GM18508 (cell line): Measurements from ENCODE around the gene MROH8.
"Not testable (repeated sequence)": the region's sequence is repeated elsewhere in the genome, so short reads cannot be mapped to it uniquely, and the experiment has no call there.

ENCODE experiments used
- ATAC-seq: cut with Tn5 transposase; IDR thresholded peaks from one replicate; pipeline ENCODE4 v1.9.1; 2021; ENCODE audit warnings: moderate number of reproducible peaks; ENCODE audit not compliant: insufficient read depth, unreplicated experiment

The MROH8 gene

DNA sequence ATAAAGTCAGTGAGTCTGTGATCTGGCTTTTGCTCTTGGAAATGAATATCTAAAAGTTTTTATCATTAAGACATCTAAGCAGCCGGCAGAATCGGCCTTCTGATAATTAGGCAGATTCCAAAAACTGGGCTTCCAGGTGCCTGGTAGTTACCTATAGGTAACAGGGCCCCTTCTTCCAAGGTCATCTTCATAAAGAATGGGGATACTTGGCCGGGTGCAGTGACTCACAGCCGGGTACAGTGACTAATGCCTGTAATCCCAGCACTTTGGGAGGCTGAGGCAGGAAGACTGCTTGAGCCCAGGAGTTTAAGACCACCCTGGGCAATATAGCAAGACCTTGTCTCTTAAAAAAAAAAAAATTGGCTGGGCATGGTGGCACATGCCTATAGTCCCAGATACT, 70.7 kb downstream of the MROH8 start:
- no peak for ATAC-seq

DNA sequence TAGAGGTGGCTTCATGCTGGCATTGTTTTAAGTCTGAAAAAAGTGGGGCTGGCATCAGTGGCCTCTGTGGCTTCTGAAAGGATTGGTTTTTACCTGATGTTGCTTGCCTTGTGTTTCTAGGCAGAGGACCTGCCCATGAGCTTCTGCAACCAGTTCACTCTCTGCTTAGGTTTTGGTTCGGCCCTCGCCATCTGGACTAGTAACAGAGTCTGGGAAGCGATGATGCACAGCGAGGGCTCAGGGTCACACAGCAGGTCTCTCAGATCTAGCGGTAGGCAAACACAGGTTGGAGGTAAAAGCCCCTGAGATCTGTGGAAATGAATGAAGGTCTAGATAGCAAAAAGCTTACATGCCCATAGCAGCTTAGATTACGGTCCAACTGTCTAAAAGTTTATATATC, 76.8 kb downstream of the MROH8 start:
- no peak for ATAC-seq

DNA sequence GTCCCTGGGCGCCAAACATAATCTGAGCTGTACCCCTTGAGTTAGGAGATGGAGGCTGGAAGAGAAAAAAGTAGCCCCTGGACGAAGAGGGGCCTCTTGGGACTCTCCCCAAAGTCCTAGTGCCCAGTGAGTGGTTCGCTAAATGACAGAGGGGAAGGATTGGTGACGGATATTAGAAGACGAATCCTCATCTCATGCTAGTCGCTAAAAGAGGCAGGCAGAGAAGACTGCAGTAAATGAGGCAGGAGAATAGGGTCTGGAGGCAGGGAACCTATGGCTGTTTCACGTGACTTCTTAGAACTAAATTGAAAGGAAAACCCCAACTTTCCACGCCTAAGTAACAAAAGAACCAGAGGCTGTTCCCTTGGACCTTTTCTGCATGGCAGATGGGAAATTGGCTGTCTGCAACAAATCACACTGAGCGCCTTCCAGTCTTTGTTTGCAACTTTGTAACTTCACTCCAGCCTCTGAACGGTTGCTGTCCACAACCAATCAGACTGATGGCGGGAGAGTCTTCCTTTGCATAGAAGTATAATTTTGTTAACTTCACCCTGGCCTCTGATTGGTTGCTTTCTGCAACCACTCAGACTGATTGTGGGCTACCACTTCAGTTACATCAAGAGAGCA, 82.8 kb downstream of the MROH8 start:
- ATAC-seq: no peak

DNA sequence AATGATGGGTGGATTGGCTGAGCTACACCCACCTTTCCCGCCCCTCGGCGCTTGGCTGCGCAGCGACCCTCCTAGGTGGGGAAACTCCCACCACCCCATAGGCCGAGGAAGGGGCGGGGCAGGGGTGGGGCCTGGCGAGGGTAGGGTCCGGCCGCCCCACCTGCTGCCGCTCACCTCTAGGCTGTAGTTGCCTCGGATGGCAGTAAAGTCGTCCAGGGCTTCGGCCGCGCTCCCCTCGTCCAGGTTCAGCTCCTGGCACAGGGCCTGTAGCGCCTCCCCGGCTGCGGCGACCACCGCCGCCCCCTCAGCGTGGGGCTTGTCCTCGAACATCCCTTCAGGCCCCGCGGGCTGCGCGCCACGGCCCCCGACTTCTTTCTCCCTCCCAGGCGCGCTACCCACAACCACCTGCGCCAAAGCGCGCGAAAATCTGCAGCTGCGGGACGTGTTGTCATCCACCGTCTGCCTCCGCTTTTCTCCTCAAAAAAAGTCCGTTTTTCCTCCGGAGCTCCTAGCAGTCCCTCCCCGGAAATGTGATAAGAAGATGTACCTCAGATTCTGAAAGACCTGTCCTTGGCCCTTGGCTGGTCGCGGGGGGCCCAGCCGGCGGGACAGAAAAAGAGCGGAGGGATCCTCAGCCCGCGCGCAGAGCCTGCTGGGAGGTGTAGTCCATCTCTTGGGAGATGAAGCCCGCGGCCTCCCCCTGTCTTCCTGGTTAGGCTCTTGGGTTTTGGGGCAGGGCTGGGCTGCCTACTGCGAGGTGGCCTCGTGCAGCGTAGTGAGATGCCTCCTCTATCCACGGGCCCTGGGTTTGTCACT, 83.5 kb downstream of the MROH8 start, which contains the start of gene RBL1:
TSS of gene RBL1 (minus strand) at position 399 of the 816 bp plus-strand sequence. CDS start at position 330, 69 bp downstream.
- no peak for ATAC-seq

DNA sequence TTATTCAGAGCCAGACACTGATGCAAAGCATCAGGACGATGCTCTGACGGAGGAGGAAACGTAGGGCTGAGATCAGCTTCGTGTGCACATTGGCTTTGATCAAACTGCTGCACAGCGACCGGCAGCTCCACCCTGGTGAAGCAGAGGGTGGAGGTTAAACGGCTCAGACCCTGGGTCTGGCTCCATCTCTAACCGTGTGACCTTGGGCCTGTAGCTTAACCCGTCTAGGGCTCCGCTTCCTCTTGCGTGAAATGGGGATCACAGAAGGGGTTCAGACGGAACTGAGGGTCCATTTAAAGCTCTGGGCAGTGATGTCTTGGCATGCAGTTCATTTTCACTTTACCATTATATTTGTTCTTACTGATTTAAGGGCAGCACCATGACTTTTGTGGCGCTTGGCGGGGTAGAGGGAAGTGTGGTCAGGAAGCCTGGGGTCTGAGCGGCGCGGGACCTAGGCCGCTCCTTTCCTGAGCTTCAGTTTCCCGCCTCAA, 84.2 kb downstream of the MROH8 start:
- no peak for ATAC-seq

DNA sequence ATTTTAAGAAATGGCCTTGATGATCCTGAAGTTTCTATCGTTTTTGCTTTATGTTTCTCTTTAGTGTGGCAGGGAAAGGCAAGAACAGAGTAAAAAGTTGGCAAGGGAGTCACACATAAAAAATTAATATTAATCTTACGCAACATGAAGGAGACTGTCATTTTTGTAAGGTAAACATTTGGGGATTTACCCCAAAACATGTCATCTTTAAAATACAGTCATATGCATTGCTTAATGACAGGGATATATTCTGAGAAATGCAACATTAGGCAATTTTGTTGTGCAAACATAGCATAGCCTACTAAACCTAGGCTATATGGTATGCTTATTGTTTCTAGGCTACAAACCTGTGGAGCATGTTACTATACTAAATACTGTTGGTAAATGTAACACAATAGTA, 88.9 kb downstream of the MROH8 start:
- no peak for ATAC-seq

DNA sequence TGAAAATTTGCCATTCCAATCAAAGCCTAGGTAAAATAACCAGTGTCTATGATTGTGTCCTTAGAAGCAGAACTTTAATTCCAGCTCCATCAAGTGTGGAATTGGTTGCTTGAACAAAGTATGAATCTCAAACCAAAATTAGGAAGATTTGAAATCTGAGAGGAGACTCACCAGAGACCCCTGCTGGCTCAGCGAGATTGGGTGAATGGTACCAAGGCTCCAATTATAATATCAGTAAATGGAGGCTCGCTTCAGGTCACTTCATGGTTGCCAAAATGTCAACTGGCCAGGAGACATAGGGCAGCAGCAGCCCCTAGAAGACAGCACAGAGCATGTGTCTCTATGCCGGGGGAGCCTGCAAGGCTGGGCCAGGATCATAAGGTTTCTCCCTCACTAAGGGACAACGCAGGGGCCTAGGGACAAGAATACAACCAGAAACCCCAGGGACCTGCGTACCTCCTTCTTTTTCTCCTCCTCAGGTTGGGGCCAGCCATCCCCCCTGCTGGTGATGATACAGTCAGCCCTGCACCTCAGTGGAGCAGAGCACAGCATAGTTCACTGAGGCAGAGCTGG, 97.5 kb downstream of the MROH8 start:
- no peak for ATAC-seq

DNA sequence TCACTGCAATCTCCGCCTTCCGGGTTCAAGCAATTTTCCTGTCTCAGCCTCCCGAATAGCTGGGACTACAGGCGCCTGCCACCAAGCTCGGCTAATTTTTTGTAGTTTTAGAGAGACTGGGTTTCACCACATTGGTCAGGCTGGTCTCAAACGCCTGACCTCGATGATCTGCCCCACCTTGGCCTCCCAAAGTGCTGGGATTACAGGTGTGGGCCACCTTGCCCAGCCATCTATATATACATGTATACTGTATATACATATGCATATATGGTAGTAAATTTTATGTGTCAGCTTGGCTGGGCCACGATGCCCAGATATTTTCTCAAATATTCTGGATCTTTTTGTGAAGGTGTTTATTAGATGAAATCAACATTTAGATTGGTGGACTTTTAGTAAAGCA, 102.3 kb downstream of the MROH8 start:
- no peak for ATAC-seq

DNA sequence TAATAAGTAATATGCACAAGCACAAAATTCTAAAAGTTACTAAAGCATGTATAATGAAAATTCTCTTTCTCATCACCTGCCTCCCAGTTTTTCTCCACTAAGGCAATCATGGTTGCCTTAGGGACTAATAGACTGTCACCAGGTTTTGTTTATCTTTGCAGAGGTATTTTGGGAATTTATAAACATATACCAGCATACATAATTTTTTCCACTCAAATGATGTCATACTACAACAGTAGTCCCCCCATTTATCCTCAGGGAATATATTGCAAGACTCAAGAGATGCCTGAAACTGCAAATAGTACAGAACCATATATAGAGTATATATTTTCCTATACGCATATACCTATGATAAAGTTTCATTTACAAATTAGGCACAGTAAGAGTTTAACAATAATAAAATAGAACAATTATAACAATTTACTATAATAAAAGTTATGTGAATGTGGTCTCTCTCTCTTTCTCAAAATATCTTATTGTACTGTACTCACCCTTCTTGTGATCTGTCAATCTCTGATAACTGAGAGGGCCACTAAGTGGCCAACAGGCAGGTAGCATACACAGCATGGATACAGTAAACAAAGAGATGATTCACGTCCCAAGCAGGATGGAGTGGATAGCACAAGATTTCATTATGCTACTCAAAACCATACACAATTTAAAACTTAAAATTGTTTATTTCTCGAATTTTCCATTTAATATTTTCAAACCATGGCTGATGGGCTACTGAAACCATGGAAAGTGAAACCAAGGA, 103.2 kb downstream of the MROH8 start:
- ATAC-seq: no peak

DNA sequence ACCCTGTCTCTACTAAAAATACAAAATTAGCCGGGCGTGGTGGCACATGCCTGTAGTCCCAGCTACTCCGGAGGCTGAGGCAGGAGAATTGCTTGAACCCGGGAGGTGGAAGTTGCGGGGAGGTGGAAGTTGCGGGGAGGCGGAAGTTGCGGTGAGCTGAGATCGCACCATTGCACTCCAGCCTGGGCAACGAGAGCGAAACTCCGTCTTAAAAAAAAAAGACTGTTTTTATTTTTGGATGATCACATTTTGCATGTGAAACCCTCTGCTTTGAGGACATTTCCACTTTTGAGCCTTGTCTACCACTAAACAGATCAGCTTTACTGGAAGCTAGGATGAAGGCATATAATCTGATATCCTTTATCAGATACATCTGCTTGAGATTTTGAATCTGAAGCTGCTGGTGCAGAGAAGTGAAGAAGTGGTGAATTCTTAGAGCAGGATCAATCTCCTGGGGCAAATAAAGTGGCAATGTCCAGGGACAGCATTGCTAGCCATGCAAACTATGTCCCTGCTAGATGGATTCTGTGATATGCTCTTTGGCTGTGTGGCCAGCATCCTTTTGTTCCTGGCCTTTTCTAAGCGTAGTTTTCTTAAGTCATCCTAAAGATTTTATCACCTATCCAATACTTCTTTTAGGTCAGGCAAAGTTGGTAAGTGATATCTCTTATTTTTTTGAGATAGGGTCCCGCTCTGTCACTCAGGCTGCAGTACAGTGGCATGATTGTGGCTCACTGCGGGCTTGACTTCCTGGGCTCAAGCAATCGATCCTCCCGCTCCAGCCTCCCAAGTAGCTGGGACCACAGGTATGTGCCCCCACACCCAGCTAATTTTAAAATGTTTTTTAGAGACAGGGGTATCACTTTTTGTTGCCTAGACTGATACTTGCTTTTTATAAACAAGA, 106.8 kb downstream of the MROH8 start:
- ATAC-seq: no peak

DNA sequence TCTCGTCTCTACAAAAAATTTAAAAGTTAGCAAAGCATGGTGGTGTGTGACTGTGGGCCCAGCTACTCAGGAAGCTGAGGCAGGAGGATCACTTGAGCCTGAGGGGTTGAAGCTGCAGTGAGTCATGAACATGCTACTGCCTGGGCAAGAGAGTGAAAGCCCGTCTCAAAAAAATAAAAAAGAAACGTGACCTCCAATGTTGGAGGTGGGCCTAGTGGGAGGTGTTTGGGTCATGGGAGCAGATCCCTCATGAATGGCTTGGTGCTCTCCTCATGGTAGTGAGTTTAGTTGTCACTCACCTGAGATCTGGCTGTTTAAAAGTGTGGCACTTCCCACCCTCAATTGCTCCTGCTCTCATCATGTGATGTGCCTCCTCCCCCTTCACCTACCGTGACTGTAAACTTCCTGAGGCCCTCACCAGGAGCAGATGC, 107.9 kb downstream of the MROH8 start:
- no peak for ATAC-seq

DNA sequence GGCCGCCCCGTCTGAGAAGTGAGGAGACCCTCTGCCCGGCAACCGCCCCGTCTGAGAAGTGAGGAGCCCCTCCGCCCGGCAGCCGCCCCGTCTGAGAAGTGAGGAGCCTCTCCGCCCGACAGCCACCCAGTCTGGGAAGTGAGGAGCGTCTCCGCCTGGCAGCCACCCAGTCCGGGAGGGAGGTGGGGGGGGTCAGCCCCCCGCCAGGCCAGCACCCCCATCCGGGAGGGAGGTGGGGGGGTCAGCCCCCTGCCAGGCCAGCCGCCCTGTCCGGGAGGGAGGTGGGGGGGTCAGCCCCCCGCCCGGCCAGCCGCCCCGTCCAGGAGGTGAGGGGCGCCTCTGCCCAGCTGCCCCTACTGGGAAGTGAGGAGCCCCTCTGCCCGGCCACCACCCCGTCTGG, 109.8 kb downstream of the MROH8 start:
- not testable (repeated sequence) for ATAC-seq

DNA sequence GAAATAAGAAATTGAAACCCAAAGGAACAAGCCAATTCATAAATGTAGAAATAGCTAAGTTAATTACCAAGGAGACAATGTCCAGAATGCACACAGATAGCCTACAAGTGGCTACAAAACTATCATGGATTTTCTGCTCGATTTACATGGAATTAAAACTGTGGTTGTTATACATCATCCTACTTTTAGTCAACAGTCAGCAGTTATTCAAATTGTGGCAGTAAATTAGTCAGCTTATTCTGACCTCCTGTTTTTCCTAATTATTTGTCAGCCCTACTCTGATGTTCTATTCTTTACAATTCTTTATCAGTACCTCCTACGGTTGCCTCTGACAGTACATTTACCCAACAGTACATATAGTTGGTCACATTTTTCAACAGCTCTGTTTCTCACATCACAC, 113.2 kb downstream of the MROH8 start:
- ATAC-seq: no peak

DNA sequence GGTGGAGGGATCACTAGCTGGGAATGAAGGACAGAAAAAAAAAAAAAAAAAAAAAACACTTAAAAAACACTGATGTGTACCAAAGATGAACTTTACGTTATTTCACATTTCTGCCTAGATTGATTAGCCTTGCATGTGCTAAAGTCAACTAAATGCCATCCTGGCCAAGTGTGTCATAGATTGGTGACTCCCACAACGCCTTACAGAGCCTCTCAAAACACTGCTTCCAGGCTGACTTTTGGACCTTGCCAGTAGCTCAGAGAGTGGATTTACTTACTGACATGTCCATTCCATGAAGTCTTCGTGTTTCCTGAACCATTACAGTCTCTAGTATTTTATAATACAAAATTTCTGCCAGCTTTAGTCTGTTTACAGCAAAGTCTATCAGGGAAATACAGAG, 124.1 kb downstream of the MROH8 start:
- ATAC-seq: no peak

DNA sequence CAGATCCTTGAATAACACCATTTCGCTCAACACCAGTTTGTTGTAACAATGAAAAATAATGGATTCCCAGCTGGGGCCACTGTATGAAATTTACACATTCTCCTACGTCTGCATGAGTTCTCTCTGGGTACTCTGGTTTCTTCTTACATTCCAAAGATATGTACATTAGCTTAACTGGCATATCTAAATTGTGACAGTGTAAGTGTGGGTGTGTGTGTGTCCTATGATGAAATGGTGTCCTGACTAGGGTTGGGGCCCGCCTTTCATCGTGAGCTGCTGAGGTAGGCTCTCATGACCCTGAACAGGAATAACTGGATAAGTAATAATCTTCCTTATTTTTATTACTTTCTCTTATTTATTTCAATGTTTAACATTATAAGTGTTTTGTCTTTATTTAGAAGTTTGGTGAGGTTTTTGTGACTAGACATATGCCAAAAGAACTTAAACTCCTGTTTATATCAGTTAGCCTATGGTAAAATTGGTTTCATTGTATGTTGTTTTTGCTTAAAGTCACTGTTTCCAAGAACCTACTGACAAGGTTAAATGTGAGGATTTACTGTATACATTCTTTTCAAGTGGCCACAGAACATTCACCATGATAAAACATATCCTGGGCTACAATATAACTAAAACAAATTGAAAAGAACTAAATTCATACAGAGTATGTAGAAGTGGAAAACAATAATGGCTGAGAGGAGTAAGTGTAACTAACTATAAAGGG, 126.0 kb downstream of the MROH8 start:
- no peak for ATAC-seq
